Mucosa of descending colon (tissue), 3 donors: ENCODE results near the gene GSS. TPM values are rescaled to one million over a fixed set of nuclear protein-coding genes. Genes with fewer than 3 reads are reported as not detected.
A peak's percentile ranks its signal among the peaks of the same experiment; 100 is the strongest.
"Not testable (repeated sequence)": the region's sequence is repeated elsewhere in the genome, so short reads cannot be mapped to it uniquely, and the experiment has no call there.

ENCODE experiments used
- ATAC-seq: fragments of 200-7000 bp; cut with Tn5 transposase; one replicate; pipeline ENCODE4 v1.9.1; 2020; ENCODE audit warnings: mild to moderate bottlenecking, moderate library complexity
- DNase-seq, 3 donors: peaks; one replicate each; pipeline ENCODE4 v3.0.0-alpha.2; 2020
- H3K36me3 ChIP-seq: fragments of 200-600 bp; one replicate; pipeline ENCODE4 v1.8.0; 2021; ENCODE audit warnings: low read depth, mild to moderate bottlenecking
- H3K4me1 ChIP-seq: fragments of 200-600 bp; one replicate; pipeline ENCODE4 v1.8.0; 2021; ENCODE audit warnings: low read depth, mild to moderate bottlenecking
- H3K4me3 ChIP-seq: fragments of 200-600 bp; one replicate; pipeline ENCODE4 v1.8.0; 2021; ENCODE audit warnings: mild to moderate bottlenecking
- H3K9me3 ChIP-seq: fragments of 200-600 bp; one replicate; pipeline ENCODE4 v1.8.0; 2021; ENCODE audit warnings: mild to moderate bottlenecking
- intact Hi-C, 2 donors: fragments of 100-400 bp; cut with DNase I in 1 of 2; cut with micrococcal nuclease in 1 of 2; formaldehyde crosslinking; loops; one replicate each; pipeline versions ENCODE4 v1.11.0 to v1.11.1; 2022; cut with DNase I, micrococcal nuclease
- microRNA-seq: library from miRNA; unstranded; fragments of <30 nt; microRNA quantifications from one replicate; pipeline ENCODE4, GENCODE V29; 2019
- total RNA-seq, 3 donors: library from RNA; stranded (reverse); fragmentation: NEBNext Ultra II Directional in 2 of 3; extraction: Animal tissue kit (Norgen Biotek cat#: 25700) in 2 of 3; gene quantifications; one replicate each; pipeline versions ENCODE4 v1.2.1 to v1.2.4, GENCODE V29; 2021 to 2023
- TF ChIP-seq, protein P1 (sequence below): fragments of 200-600 bp; IDR thresholded peaks from one replicate; pipeline ENCODE4 v1.8.0; 2022; ENCODE audit warnings: antibody characterized with exemption, mild to moderate bottlenecking
- donor health status: DM: no; HTN: no; CAD: no; lungs with moderate emphysema.
- donor health status: DM: no; HTN: no; CAD: no.
- donor health status: DM: no; HTN: yes; CAD: no.

The GSS gene
- total RNA-seq, 3 donors from 2014 or later: 45.2 to 97.3 (median 91.8) TPM

DNA sequence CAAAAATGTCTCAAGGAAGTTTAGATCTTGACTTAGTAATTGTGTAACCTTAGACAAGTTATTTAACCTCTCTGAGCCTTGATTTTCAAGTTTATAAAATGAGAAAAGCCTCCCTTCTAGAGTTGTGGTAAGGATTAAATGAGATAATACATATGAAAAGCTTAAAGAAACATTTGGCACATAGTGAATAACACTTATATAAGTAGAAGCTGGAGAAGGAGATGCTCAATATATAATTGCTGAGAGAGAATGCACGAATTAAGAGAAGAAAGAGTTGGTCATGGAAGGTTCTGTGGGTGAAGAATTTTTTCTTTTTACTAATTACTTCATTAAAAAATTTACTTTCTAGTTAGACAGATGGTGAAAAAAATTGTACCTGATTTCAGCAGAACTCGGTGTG is 73.9 kb downstream of the GSS start:
- intact Hi-C loops: no loop called here
- ATAC-seq: no peak
- no peak overlapping the region for H3K4me3 ChIP-seq
- H3K9me3 ChIP-seq: no peaks in the 10 kb centered on the region
- TF ChIP-seq, protein P1, sequence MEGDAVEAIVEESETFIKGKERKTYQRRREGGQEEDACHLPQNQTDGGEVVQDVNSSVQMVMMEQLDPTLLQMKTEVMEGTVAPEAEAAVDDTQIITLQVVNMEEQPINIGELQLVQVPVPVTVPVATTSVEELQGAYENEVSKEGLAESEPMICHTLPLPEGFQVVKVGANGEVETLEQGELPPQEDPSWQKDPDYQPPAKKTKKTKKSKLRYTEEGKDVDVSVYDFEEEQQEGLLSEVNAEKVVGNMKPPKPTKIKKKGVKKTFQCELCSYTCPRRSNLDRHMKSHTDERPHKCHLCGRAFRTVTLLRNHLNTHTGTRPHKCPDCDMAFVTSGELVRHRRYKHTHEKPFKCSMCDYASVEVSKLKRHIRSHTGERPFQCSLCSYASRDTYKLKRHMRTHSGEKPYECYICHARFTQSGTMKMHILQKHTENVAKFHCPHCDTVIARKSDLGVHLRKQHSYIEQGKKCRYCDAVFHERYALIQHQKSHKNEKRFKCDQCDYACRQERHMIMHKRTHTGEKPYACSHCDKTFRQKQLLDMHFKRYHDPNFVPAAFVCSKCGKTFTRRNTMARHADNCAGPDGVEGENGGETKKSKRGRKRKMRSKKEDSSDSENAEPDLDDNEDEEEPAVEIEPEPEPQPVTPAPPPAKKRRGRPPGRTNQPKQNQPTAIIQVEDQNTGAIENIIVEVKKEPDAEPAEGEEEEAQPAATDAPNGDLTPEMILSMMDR: no peak
- H3K4me1 ChIP-seq: peaks cover 10% of the 10 kb centered on the region
- no peaks in the 10 kb centered on the region for H3K36me3 ChIP-seq
- no peak for DNase-seq

DNA sequence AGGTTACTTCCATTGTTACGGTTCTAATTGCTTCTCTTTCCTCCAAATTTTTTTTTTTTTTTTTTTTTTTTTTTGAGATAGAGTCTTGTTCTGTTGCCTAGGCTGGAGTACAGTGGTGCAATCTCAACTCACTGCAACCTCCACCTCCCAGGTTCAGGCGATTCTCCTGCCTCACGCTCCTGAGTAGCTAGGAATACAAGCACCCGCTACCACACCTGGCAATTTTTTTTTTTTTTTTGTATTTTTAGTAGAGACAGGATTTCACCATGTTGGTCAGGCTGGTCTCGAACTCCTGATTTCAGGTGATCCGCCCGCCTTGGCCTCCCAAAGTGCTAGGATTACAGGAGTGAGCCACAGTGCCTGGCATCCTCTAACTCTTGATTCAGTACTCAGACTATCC is 74.6 kb downstream of the GSS start:
- H3K9me3 ChIP-seq, H3K36me3 ChIP-seq, H3K4me1 ChIP-seq, H3K4me3 ChIP-seq, DNase-seq, ATAC-seq, intact Hi-C loops: not testable (repeated sequence)

DNA sequence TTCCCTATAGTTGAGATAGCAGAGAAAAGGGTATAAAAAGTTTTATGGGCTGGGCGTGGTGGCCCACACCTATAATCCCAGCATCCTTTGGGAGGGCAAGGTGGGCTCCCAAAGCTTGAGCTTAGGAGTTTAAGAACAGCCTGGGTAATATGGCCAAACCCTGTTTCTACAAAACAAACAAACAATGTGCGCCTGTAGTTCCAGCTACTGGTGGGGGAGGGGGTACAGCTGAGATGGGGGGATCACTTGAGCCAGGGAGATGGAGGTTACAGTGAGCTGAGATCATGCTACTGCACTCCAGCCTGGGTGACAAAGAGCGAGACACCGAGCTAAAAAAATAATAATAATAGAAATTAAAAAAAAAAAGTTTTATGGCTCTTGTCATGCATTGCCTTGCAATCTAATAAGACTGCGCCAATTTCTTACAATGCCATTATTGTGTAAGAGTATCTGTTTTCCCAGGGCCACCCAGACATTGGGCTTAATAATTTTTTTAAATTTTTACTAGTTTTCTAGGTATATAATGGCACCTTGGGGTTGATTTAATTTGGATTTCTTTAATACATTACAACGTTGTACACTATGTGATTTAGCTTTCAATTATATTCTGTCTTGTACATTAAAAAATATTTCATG is 75.3 kb downstream of the GSS start:
- DNase-seq: peak in 2 of 3 donors; percentile 54 to 74
- intact Hi-C loops: no loop called here
- H3K4me3 ChIP-seq: no peak overlapping the region
- no peaks in the 10 kb centered on the region for H3K36me3 ChIP-seq
- peaks cover 10% of the 10 kb centered on the region for H3K4me1 ChIP-seq
- H3K9me3 ChIP-seq: no peaks in the 10 kb centered on the region
- TF ChIP-seq, protein P1: no peak
- no peak for ATAC-seq

Small RNA genes lying within 50 kb of the gene (microRNA-seq; reads per million reads assigned to microRNA genes)
- not detected for gene MIR499A
- not detected for gene MIR499B

Other genes with a start within 250 kb of the GSS start
- 10 to 100 TPM; 37.8 to 47.5 (median 44.3) TPM for gene NCOA6, start 130.2 kb downstream of the GSS start, total RNA-seq
- 10 to 100 TPM; 14.4 to 24.6 (median 20.3) TPM for gene GGT7, start 83.0 kb downstream of the GSS start, total RNA-seq
- 100 to 1,000 TPM; 191 to 479 (median 302) TPM for gene ACSS2, start 79.2 kb downstream of the GSS start, total RNA-seq
- gene MYH7B, start 62 bp upstream of the GSS start, total RNA-seq: 1 to 10 TPM in 1 of 3 donors, under 1 TPM in 2; 0.76 to 1.9 (median 0.99) TPM
- gene TRPC4AP, start 137.0 kb upstream of the GSS start, total RNA-seq: 10 to 100 TPM; 49.6 to 60.5 (median 53.8) TPM
- gene EDEM2, start 191.5 kb upstream of the GSS start, total RNA-seq: 10 to 100 TPM; 17.9 to 32.1 (median 22.5) TPM
- 10 to 100 TPM in 2 of 3 donors, 1 to 10 TPM in 1; 6.1 to 15.0 (median 11.7) TPM for gene PROCR, start 216.3 kb upstream of the GSS start, total RNA-seq